Measurements from ENCODE around the gene ZPBP2. TPM values are rescaled to one million over a fixed set of nuclear protein-coding genes. Genes with fewer than 3 reads are reported as not detected.

Gene ZPBP2
- total RNA-seq, 1 donor from 2014 or later: not detected

Other genes with a start within 250 kb of the ZPBP2 start
- gene PPP1R1B, start 241.2 kb upstream of the ZPBP2 start, total RNA-seq: not detected in 2 replicates
- 59.3 and 64.4 TPM in 2 replicates for gene STARD3, start 231.1 kb upstream of the ZPBP2 start, total RNA-seq
- 1.7 and 1.9 TPM in 2 replicates for gene TCAP, start 202.9 kb upstream of the ZPBP2 start, total RNA-seq
- not detected in 2 replicates for gene PNMT, start 199.7 kb upstream of the ZPBP2 start, total RNA-seq
- gene PGAP3, start 180.1 kb upstream of the ZPBP2 start, total RNA-seq: 21.6 and 25.5 TPM in 2 replicates
- gene ERBB2, start 168.1 kb upstream of the ZPBP2 start, total RNA-seq: 4.4 TPM in 2 replicates
- gene MIEN1, start 137.7 kb upstream of the ZPBP2 start, total RNA-seq: 43.3 and 45.2 TPM in 2 replicates
- 0.16 and 0.41 TPM in 2 replicates for gene GRB7, start 130.3 kb upstream of the ZPBP2 start, total RNA-seq
- gene IKZF3, start 3.9 kb upstream of the ZPBP2 start, total RNA-seq: 23.1 and 27.0 TPM in 2 replicates
- 53.4 and 55.8 TPM in 2 replicates for gene GSDMB, start 50.4 kb downstream of the ZPBP2 start, total RNA-seq
- 120 and 134 TPM in 2 replicates for gene ORMDL3, start 59.4 kb downstream of the ZPBP2 start, total RNA-seq
- not detected in 2 replicates for gene LRRC3C, start 59.5 kb downstream of the ZPBP2 start, total RNA-seq
- 0.59 and 1.6 TPM in 2 replicates for gene GSDMA, start 94.8 kb downstream of the ZPBP2 start, total RNA-seq
- 125 and 132 TPM in 2 replicates for gene PSMD3, start 112.6 kb downstream of the ZPBP2 start, total RNA-seq
- not detected in 2 replicates for gene CSF3, start 147.2 kb downstream of the ZPBP2 start, total RNA-seq
- 97.0 and 97.1 TPM in 2 replicates for gene MED24, start 186.2 kb downstream of the ZPBP2 start, total RNA-seq
- gene THRA, start 194.8 kb downstream of the ZPBP2 start, total RNA-seq: 4.5 and 4.6 TPM in 2 replicates
- gene NR1D1, start 232.4 kb downstream of the ZPBP2 start, total RNA-seq: 3.9 and 4.0 TPM in 2 replicates

All from T-helper 2 cell treated with Interferon-gamma antibody and Interleukin-4, amounts not matched to agents 100 ng/mL and 5 ng/mL, for 36 hours (primary cell).